GM06990 (cell line): ENCODE measurements around the gene PAK3.

Source experiments
- DNase-seq: peaks from one replicate; pipeline ENCODE4 v3.0.0-alpha.2; 2011; ENCODE audit not compliant: insufficient read length; ENCODE audit errors: extremely low read depth
- H3K27me3 ChIP-seq: replicated peaks from 2 replicates; pipeline ENCODE4 v1.6.0; 2011; ENCODE audit warnings: low read length; ENCODE audit not compliant: control insufficient read depth, insufficient read depth
- H3K36me3 ChIP-seq: 2 replicates; pipeline ENCODE4 v1.5.1; 2011; ENCODE audit warnings: low read length; ENCODE audit not compliant: control insufficient read depth, insufficient read depth
- H3K4me3 ChIP-seq: replicated peaks from 2 replicates; pipeline ENCODE4 v1.5.1; 2011; ENCODE audit warnings: low read depth, mild to moderate bottlenecking, control low read depth, low read length
- TF ChIP-seq, protein P1 (sequence below): IDR thresholded peaks from 2 replicates; pipeline ENCODE4 v1.5.1; 2011; ENCODE audit warnings: low read length, control low read depth, mild to moderate bottlenecking, inconsistent platforms; ENCODE audit not compliant: insufficient read depth, poor library complexity, severe bottlenecking

The PAK3 gene

DNA sequence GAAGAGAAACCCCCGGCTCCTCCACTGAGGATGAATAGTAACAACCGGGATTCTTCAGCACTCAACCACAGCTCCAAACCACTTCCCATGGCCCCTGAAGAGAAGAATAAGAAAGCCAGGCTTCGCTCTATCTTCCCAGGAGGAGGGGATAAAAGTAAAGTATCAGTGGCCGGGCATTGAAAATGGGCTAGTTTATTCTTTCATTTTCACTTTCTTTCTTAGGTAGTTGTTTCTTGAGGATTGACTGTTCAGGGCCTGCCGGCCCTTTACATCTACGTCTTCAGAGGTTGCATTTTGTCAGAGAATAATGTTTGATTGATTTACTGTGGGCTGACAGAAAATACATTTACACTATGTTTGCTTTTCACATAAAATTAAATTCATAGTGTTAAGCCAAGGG is 27.1 kb downstream of the PAK3 start:
- Histone ChIP-seq H3K27me3 (no peaks in the 10 kb centered on the region), H3K36me3 (no peaks in the 10 kb centered on the region), H3K4me3 (no peak overlapping the region)
- DNase-seq: no peak
- TF ChIP-seq, protein P1, sequence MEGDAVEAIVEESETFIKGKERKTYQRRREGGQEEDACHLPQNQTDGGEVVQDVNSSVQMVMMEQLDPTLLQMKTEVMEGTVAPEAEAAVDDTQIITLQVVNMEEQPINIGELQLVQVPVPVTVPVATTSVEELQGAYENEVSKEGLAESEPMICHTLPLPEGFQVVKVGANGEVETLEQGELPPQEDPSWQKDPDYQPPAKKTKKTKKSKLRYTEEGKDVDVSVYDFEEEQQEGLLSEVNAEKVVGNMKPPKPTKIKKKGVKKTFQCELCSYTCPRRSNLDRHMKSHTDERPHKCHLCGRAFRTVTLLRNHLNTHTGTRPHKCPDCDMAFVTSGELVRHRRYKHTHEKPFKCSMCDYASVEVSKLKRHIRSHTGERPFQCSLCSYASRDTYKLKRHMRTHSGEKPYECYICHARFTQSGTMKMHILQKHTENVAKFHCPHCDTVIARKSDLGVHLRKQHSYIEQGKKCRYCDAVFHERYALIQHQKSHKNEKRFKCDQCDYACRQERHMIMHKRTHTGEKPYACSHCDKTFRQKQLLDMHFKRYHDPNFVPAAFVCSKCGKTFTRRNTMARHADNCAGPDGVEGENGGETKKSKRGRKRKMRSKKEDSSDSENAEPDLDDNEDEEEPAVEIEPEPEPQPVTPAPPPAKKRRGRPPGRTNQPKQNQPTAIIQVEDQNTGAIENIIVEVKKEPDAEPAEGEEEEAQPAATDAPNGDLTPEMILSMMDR: no peak

DNA sequence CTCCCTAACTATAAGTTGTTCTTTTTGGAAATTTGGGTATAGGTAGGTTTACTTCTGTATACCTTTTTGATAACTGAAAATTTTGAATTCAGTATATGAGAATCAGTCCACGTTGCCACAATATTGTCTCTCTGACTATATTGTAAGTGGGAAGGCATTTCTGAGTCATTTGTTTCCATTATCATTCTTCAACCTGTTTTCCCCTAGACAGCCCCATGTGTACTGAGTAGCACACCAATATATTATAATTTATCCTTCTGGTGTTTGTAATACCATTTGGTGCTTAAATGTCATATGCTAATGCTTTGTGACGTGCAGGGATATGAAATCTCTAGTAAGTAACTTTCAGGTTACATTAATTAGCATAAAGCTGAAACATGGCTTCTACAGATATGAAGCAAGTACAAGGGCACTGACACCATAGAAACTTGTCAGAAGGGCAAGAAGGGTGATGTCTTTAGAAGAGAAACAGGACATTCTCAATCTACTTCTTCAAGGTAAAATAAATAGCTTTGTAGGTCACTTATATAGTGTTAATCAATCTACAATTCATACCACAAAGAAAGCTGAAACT is 27.7 kb downstream of the PAK3 start:
- Histone ChIP-seq H3K27me3 (no peaks in the 10 kb centered on the region), H3K36me3 (no peaks in the 10 kb centered on the region), H3K4me3 (no peak overlapping the region)
- TF ChIP-seq, protein P1: no peak
- DNase-seq: no peak

DNA sequence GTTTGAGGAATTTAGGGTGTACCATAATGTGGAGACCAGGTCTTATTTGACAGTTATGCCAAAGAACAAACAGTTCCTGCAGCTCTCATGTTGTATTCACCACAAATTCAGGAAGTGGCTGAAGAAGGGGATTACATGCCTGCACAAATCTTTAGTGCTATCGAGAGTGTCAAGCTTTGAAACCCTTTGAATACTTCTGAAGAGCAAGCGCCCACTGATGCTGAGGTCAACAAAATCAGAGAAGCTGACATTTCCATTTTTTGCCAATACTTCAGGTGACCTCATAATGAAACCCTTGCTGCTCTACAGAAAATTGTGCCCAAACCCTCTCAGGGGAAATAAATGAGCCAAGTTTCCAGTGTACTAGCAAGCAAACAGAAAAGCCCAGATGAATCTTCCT is 28.4 kb downstream of the PAK3 start:
- TF ChIP-seq, protein P1: no peak
- Histone ChIP-seq H3K36me3 (no peaks in the 10 kb centered on the region), H3K4me3 (no peak overlapping the region), H3K27me3 (no peaks in the 10 kb centered on the region)
- no peak for DNase-seq

DNA sequence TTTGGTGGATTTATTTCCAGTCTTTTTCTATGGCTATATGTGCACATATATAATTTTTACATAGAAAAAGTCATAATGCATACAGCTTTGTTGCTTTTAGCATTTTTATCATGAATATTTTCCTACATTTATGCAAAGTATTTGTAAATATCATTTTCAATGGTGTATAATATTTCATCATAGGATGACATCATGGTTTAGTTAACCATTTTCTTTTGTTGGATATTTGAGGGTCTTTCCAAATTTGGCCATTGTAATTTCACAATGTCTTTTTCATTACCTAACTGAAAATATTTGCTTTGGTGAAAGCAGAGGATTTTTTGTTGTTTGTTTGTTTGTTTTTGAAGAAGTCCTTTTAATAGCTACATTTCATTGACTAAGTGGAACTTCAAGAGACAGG is 31.0 kb downstream of the PAK3 start:
- Histone ChIP-seq H3K4me3 (no peak overlapping the region), H3K27me3 (no peaks in the 10 kb centered on the region; the same call in 1 of the 2 replicates), H3K36me3 (no peaks in the 10 kb centered on the region)
- no peak for DNase-seq
- TF ChIP-seq, protein P1: no peak

DNA sequence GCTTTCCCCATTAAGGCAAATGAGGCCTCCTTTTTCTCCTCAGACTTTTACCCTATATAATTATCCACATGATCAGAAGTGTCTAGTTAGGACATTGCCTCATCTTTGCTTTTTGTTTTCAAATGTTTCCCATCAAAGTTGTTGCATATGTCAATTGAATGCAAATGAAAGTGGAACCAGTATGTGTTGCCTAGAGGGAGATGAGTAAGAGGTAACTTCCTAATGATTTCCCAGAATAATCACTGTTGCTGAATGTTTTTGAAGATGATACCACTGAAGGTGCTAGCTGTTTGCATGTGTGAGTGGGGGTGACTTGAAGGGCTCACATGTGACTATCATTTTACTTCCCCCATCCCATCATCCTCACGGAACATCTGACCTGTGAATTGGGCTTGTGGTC is 33.9 kb downstream of the PAK3 start:
- TF ChIP-seq, protein P1: no peak
- no peaks in the 10 kb centered on the region for H3K36me3 ChIP-seq
- DNase-seq: no peak
- no peaks in the 10 kb centered on the region; the same call in 1 of the 2 replicates for H3K27me3 ChIP-seq
- no peak overlapping the region for H3K4me3 ChIP-seq

DNA sequence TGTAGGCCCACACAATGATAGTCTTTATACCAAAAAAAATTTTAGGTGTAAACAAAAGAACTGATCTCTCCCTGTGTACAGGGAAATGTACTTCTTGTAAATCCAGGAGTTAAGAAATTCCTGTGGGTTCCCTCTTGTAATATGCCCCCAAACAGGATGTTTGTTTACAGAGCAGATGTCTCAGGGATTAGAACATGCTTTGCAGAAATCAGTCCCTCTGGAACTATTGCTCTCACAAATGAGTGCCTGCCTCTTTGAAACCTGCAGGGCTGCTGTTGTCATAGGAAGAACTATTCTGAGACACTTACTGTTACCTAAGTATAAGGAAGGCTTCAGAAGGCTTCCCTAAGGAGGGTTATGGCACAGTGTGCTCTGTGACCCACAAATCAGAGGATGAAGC is 35.6 kb downstream of the PAK3 start:
- Histone ChIP-seq H3K27me3 (no peaks in the 10 kb centered on the region; the same call in 1 of the 2 replicates), H3K4me3 (no peak overlapping the region), H3K36me3 (no peaks in the 10 kb centered on the region)
- DNase-seq: no peak
- TF ChIP-seq, protein P1: no peak
